Measurements from ENCODE around the gene ABLIM2. TPM values are rescaled to one million over a fixed set of nuclear protein-coding genes. Genes with fewer than 3 reads are reported as not detected.

The ABLIM2 gene
- total and polyA plus RNA-seq, 10 of the 15 experiments (the other 5 are each of a cell fraction or from before 2014, with no cell fraction given) = 0.03 to 0.15 (median 0.05) TPM; not detected in 7

DNA sequence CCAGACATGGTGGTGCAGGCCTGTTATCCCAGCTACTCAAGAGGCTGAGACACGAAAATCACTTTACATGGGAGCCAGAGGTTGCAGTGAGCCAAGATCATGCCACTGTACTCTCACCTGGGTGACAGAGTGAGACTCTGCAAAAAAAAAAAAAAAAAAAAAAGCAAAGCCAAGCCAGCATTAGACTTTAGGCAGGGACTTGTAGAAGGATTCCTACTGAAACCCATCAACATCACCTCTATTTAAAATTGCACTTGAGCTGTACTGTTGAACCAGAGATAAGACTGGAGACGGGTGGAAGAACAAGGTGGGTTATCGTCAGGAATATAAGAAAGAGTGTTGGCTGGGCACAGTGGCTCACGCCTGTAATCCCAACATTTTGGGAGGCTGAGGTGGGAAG lies 203.2 kb downstream of the ABLIM2 start (continued):
- TF ChIP-seq, protein P1, sequence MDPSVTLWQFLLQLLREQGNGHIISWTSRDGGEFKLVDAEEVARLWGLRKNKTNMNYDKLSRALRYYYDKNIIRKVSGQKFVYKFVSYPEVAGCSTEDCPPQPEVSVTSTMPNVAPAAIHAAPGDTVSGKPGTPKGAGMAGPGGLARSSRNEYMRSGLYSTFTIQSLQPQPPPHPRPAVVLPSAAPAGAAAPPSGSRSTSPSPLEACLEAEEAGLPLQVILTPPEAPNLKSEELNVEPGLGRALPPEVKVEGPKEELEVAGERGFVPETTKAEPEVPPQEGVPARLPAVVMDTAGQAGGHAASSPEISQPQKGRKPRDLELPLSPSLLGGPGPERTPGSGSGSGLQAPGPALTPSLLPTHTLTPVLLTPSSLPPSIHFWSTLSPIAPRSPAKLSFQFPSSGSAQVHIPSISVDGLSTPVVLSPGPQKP (IDR thresholded peaks at IDR 0.05; ENCODE audit: low read depth, low read length) = no peak

DNA sequence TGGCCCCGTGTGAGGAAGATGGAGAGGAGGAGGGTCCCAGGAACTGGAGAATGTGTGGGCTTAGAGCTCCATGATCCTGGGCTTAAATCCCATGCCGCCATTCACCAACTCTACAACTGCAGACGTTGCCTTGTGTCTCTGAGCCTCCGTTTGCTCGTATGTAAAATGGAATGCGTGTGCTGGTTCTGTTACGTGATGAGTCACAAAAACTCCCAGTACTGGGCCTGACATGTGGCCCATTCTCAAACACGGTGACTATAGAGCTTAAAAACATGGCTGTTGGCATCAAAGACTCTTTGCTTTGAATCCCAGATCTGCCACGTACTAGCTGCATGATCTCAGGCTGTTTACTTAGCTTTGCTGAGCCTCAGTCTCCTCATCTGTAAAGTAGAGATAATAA lies 206.0 kb downstream of the ABLIM2 start:
- ChIA-PET CTCF (interaction anchor here (1.1 kb wide), 1 partner anchor 25 kb away, joined by 4 read pairs; no protein-coding TSS in a partner anchor), RAD21 (ENCODE audit: unreplicated experiment) (no interaction called here), POLR2A (no interaction called here), SMC1A (ENCODE audit: uncharacterized antibody, unreplicated experiment) (no interaction called here)
- Histone ChIP-seq H3K9me3 (replicated peaks; ENCODE audit: control insufficient read depth, insufficient read depth, low read length) (peaks cover 2% of the 10 kb centered on the region; the same call in 2 of the 3 replicates), H3K4me1 (ENCODE audit: control insufficient read depth, insufficient read depth, low read length) (no peaks in the 10 kb centered on the region), H3K27me3 (replicated peaks in 1 of 2; ENCODE audit: control insufficient read depth in 2 of 2, insufficient read depth in 2 of 2, low read length in 1 of 2) (no peaks in the 10 kb centered on the region), H3K4me2 (ENCODE audit: control insufficient read depth, insufficient read depth) (no peak overlapping the region), H3K36me3 (ENCODE audit: control insufficient read depth in 2 of 2, insufficient read depth in 2 of 2, low read length in 1 of 2) (no peaks in the 10 kb centered on the region), H3K4me3 (no peak overlapping the region), H3K9ac (ENCODE audit: control insufficient read depth, insufficient read depth, low read length) (no peak overlapping the region), H4K20me1 (ENCODE audit: control insufficient read depth, insufficient read depth) (no peaks in the 10 kb centered on the region), H3K27ac (ENCODE audit: control insufficient read depth, insufficient read depth) (no peak overlapping the region), H3K79me2 (ENCODE audit: control insufficient read depth, insufficient read depth, low read length) (no peaks in the 10 kb centered on the region), H2AFZ (ENCODE audit: control insufficient read depth, low read depth, low read length) (no peak overlapping the region)
- in situ Hi-C loops (cut with MboI) = no loop called here
- DNase-seq (ENCODE audit: low read depth, low spot score) (no peak), ATAC-seq (no peak), FAIRE-seq (peak; percentile 57)
- TF ChIP-seq RFX5 (IDR thresholded peaks at IDR 0.05; ENCODE audit: low read depth, low read length) (no peak), EED (IDR thresholded peaks at IDR 0.05; ENCODE audit: low read depth) (no peak), PAX8 (IDR thresholded peaks at IDR 0.05) (no peak)
- TF ChIP-seq, protein P2, sequence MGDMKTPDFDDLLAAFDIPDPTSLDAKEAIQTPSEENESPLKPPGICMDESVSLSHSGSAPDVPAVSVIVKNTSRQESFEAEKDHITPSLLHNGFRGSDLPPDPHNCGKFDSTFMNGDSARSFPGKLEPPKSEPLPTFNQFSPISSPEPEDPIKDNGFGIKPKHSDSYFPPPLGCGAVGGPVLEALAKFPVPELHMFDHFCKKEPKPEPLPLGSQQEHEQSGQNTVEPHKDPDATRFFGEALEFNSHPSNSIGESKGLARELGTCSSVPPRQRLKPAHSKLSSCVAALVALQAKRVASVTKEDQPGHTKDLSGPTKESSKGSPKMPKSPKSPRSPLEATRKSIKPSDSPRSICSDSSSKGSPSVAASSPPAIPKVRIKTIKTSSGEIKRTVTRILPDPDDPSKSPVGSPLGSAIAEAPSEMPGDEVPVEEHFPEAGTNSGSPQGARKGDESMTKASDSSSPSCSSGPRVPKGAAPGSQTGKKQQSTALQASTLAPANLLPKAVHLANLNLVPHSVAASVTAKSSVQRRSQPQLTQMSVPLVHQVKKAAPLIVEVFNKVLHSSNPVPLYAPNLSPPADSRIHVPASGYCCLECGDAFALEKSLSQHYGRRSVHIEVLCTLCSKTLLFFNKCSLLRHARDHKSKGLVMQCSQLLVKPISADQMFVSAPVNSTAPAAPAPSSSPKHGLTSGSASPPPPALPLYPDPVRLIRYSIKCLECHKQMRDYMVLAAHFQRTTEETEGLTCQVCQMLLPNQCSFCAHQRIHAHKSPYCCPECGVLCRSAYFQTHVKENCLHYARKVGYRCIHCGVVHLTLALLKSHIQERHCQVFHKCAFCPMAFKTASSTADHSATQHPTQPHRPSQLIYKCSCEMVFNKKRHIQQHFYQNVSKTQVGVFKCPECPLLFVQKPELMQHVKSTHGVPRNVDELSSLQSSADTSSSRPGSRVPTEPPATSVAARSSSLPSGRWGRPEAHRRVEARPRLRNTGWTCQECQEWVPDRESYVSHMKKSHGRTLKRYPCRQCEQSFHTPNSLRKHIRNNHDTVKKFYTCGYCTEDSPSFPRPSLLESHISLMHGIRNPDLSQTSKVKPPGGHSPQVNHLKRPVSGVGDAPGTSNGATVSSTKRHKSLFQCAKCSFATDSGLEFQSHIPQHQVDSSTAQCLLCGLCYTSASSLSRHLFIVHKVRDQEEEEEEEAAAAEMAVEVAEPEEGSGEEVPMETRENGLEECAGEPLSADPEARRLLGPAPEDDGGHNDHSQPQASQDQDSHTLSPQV (IDR thresholded peaks at IDR 0.05) = no peak
- TF ChIP-seq, protein P3, sequence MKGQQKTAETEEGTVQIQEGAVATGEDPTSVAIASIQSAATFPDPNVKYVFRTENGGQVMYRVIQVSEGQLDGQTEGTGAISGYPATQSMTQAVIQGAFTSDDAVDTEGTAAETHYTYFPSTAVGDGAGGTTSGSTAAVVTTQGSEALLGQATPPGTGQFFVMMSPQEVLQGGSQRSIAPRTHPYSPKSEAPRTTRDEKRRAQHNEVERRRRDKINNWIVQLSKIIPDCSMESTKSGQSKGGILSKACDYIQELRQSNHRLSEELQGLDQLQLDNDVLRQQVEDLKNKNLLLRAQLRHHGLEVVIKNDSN (IDR thresholded peaks at IDR 0.05; ENCODE audit: borderline replicate concordance, extremely low read length, insufficient read depth, low read depth, low read length) = no peak
- intact Hi-C loops (cut with micrococcal nuclease; ENCODE audit: unreplicated experiment) = no loop called here
- 30% methylated on average over 9 of the region's 9 CpGs for WGBS (ENCODE audit: insufficient coverage, insufficient replicate concordance, low lambda C conversion rate, missing lambda C conversion rate)
- BruUV-seq (replicated peaks) = no TSS peak
